BJ (cell line): Measurements from ENCODE around the gene PRDM16. TPM values are rescaled to one million over a fixed set of nuclear protein-coding genes. Genes with fewer than 3 reads are reported as not detected.

Experiments
- CTCF ChIA-PET: fragments of 350-600 bp; formaldehyde crosslinking; extraction: SDS; loops from one replicate; lab custom pipeline; 2021; ENCODE audit warnings: antibody characterized with exemption, inconsistent platforms; lab: Yijun Ruan, JAX
- POLR2A ChIA-PET: fragments of 300-600 bp; sonication (Branson Sonifier 250); formaldehyde crosslinking; extraction: SDS; loops from one replicate; lab custom pipeline; 2021; ENCODE audit warnings: antibody characterized with exemption; lab: Charles Lee
- DNase-seq: peaks from one replicate; pipeline ENCODE4 v3.0.0-alpha.2; 2011; ENCODE audit warnings: low read depth
- H3K27me3 ChIP-seq: 2 replicates; pipeline ENCODE4 v1.6.0; 2011; ENCODE audit warnings: low read length; ENCODE audit not compliant: control insufficient read depth, insufficient read depth
- H3K36me3 ChIP-seq: 2 replicates; pipeline ENCODE4 v1.5.1; 2011; ENCODE audit warnings: low read length; ENCODE audit not compliant: control insufficient read depth, insufficient read depth
- H3K4me3 ChIP-seq: 2 replicates; pipeline ENCODE4 v1.5.1; 2011; ENCODE audit warnings: low read depth, mild to moderate bottlenecking, control low read depth, low read length
- CTCF ChIP-seq: IDR thresholded peaks from 2 replicates; pipeline ENCODE4 v1.5.1; 2011; ENCODE audit warnings: low read depth, mild to moderate bottlenecking, control low read depth, inconsistent platforms, low read length, moderate library complexity; ENCODE audit not compliant: insufficient read depth
- polyA plus RNA-seq: library from polyadenylated mRNA; depleted of rRNA; stranded (reverse); fragments of >200 nt; gene quantifications from 2 replicates; pipeline ENCODE4 v1.2.3, GENCODE V29; 2011

PRDM16 gene
- polyA plus RNA-seq, 1 experiment = 0.02 TPM

GRCh38 chr1:3050603-3051002, 18.4 kb upstream of the PRDM16 start:
- Histone ChIP-seq H3K36me3 (no peaks in the 10 kb centered on the region), H3K27me3 (no peaks in the 10 kb centered on the region), H3K4me3 (no peak overlapping the region)
- POLR2A ChIA-PET = no interaction called here
- CTCF ChIA-PET = no interaction called here
- DNase-seq = no peak
- no peak for TF ChIP-seq CTCF

- no peaks in the 10 kb centered on the region for H3K27me3 ChIP-seq
- ChIA-PET POLR2A (no interaction called here), CTCF (no interaction called here)
- no peak for DNase-seq
- no peaks in the 10 kb centered on the region for H3K36me3 ChIP-seq
- no peak overlapping the region for H3K4me3 ChIP-seq
- TF ChIP-seq CTCF = no peak
Measured at GRCh38 chr1:3051270-3052268, 17.4 kb upstream of the PRDM16 start.

GRCh38 chr1:3052501-3052900, 16.5 kb upstream of the PRDM16 start:
- Histone ChIP-seq H3K36me3 (no peaks in the 10 kb centered on the region), H3K27me3 (no peaks in the 10 kb centered on the region), H3K4me3 (no peak overlapping the region)
- ChIA-PET POLR2A (no interaction called here), CTCF (no interaction called here)
- DNase-seq = no peak
- TF ChIP-seq CTCF = no peak

GRCh38 chr1:3053366-3053980, 15.5 kb upstream of the PRDM16 start:
- TF ChIP-seq CTCF = no peak
- CTCF ChIA-PET = no interaction called here

GRCh38 chr1:3053986-3054385, 15.0 kb upstream of the PRDM16 start:
- no peaks in the 10 kb centered on the region; the same call in 1 of the 2 replicates for H3K27me3 ChIP-seq
- no peaks in the 10 kb centered on the region for H3K36me3 ChIP-seq
- TF ChIP-seq CTCF = no peak
- ChIA-PET POLR2A (no interaction called here), CTCF (no interaction called here)
- DNase-seq = no peak
- H3K4me3 ChIP-seq = no peak overlapping the region

More at GRCh38 chr1:3053366-3053980, 15.5 kb upstream of the PRDM16 start:
- POLR2A ChIA-PET = no interaction called here
- no peak for DNase-seq
- Histone ChIP-seq H3K36me3 (no peaks in the 10 kb centered on the region), H3K4me3 (no peak overlapping the region), H3K27me3 (no peaks in the 10 kb centered on the region)
